GM18499 (cell line): ENCODE data around the gene FBN2.

Source experiments
- ATAC-seq: cut with Tn5 transposase; IDR thresholded peaks from one replicate; pipeline ENCODE4 v1.9.1; 2021; ENCODE audit warnings: moderate number of reproducible peaks; ENCODE audit not compliant: insufficient read depth, unreplicated experiment

FBN2 gene

GRCh38 chr5:128271071-128271470, 267.0 kb downstream of the FBN2 start:
- ATAC-seq = no peak

GRCh38 chr5:128264564-128265360, 273.3 kb downstream of the FBN2 start:
- no peak for ATAC-seq

DNA sequence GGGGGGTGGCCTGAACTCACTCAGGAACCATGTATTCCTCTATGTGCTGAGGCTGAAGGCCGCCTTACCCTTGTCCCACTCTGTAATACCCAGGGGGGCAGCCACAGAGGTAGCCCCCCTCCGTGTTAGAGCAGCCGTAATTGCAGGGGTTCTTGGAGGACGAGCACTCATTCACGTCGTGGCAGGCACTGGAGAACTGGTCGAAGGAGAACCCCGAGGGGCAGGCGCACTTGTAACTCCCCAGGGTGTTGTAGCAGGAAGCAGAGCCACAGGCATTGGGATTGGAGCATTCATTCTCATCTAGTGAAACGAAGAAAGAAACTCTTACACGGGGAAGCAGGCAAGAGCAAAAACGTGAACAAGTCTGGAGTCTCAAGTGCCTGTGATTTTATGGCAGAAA, 274.7 kb downstream of the FBN2 start:
- no peak for ATAC-seq

DNA sequence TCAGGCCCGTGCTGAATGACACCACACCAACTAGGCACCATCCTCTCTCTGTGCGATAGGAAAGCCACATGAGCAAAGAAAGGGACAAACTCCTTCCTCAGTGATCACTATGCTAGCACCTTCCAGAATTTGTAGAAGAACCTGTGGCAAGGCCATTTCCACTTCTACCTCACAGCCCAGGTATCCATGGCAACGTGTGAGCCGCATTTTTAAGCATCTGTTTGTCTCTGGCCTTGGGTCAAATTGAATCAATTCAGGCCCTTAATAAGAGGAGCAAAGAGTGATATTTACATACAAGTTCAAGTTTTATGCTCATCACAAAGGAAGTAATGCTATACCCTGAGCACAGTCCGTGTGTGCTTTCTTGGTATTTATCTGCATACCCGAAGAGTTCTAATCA, 275.1 kb downstream of the FBN2 start:
- no peak for ATAC-seq

DNA sequence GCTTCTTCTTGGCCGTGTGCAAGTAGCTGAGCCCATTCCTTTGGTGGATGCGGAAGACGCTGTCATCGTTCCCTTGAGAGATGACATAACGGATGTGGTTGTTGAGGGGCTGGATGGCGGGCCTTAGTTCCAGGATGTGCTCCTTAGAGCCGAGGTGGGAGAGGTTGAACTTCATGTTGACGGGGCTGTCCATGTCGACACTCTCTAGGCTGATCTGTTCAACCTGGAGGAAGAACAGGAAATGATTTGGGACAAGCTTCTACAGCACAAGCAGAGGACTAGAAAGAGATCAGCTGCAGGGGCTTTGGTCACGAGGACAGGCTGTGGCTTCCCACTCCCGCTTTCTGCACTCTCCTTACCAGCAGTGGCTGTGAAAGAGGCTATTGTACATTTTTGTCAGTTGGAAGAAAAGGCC, 278.4 kb downstream of the FBN2 start:
- no peak for ATAC-seq

DNA sequence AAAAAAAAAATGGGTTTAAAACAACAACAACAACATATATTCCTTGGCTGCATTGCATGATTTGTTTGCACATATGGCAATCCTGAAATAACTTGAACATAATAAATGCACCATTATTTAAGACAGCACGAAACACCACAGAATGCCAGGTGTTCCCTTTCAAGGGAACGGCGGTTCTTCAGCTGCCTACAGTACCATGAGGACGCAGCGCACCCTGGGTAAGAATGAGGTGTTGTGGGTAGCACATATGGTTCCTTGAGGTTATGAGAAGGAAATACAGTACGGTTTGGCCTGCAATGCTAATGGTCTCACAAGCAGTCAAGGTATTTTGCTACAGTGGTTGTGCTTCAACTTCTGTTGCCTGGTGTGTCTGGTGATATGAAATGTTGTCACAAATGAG, 279.7 kb downstream of the FBN2 start:
- ATAC-seq = no peak

- no peak for ATAC-seq
Measured at GRCh38 chr5:128257076-128257475, 281.0 kb downstream of the FBN2 start.

DNA sequence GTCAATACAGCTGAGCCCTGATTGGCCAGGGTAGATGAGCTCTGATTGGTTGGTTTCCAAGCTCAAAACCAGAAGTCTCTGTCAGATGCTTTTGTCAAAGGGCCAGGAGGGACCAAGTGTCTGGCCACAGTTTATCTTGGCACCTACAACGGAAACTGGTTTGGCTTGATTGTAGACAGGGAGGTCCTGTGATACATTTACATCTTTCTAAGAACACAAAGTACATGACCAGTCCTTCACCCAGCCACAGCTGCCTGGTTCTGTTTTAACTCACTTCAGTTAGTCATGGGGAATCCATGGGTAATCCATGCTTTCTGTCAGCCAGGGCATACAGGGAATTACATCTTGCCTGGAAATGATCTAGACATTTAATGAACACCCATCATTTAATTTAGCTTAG, 283.3 kb downstream of the FBN2 start:
- no peak for ATAC-seq

DNA sequence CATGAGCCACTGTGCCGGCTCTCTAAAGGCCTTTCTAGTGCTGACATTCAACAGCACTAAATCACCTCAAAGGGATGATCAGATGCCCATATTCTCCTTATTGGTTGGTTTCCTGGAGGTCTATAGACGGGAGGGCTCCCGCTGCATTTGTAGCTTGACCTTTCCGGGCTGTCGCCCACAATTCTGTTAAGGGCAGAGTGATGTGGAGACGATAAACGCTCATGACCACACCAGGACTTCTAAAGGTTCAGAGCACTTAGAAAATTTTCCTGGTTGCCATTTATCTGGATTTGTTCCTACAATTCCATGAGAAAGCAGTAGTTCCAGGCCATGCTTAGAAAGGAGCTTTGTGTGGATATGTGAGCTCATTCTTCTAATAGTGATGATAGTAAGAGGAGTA, 284.2 kb downstream of the FBN2 start:
- no peak for ATAC-seq

GRCh38 chr5:128253161-128253560, 284.9 kb downstream of the FBN2 start:
- no peak for ATAC-seq

DNA sequence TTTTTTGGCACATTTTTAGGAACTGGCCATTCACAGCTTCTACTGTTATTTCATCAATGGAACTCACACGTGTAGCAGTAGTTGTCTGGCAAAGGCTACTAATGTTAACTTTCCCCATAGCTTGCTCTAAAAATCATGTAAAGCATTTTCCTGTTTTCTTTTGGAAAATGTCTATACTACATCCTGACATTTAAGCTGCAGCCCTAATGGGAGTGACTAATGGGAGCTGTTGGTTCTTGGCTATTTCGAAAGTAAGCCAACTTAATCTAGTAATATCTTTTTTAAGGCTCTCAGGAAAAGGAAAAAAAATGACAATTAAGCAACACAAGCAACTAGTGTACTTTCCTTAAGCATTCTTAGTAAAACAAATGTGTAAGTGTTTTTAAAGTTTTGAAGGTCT, 285.3 kb downstream of the FBN2 start:
- no peak for ATAC-seq

- no peak for ATAC-seq
Measured at GRCh38 chr5:128252196-128252595, 285.8 kb downstream of the FBN2 start.

DNA sequence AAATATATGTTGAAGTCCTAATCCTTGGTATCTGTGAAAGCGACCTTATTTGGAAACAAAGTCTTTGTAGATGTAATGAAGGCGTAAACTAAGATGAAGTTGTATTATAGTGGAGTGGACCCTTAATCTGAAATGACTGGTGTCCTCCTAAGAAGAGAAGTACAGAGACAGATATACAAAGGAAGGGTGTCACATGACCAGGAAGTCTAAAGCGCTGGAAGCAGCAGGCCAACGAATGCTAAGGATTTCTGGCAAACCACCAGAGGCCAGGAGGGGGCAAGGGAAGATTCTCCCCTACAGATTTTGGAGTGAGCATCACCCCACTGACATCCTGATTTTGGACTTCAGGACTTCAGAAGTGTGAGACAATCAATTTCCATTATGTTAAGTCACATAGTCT, 292.1 kb downstream of the FBN2 start:
- ATAC-seq = no peak

DNA sequence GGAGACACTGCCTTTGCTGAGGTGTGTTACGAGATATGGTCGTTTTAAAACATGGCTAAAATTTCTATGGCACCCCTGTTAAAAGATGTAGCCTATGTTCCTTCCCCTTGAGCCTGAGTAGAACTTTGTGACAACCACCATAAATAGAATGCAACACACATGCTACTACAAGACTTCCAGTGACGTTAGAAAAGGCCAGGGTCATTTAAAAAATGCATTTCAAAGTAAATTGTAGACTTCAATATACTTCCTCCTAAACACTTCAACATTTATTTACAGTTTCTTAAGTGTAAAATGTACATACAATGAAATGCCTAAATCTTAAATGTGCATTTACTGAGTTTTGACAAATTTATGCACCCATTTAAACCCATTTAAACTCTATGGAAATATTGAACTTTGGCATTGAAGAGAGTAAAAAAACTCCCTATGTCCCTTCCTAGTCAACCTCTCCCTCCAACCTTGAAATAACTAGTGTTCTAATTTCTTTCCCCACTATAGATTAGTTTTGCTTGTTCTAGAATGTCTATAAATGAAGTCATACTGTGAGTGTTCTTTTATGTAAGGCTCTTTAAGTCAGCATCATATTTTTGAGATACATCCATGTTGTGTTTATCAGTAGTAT, 294.0 kb downstream of the FBN2 start:
- ATAC-seq = no peak

GRCh38 chr5:128241051-128241695, 296.9 kb downstream of the FBN2 start:
- ATAC-seq = no peak

- no peak for ATAC-seq
Measured at GRCh38 chr5:128237546-128237945, 300.5 kb downstream of the FBN2 start.

DNA sequence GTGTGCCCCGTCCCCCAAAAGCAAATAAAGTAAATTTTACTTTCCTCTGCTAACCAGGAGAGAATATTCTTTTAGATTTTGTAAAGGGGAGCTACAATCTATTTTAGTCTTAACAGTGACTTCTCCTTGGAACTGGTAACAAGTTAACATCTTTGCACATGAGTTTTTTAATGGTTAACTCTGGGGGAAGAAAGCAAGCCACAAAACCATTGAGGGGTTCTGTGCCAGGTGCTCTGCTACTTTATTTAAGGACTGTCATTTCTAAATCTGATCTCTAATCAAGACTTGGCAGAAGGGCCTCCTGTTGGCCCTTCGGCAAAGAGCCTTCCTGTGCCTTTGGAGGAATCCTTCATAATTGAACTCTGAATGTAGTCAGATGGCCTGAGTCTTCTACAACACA, 301.0 kb downstream of the FBN2 start:
- no peak for ATAC-seq

DNA sequence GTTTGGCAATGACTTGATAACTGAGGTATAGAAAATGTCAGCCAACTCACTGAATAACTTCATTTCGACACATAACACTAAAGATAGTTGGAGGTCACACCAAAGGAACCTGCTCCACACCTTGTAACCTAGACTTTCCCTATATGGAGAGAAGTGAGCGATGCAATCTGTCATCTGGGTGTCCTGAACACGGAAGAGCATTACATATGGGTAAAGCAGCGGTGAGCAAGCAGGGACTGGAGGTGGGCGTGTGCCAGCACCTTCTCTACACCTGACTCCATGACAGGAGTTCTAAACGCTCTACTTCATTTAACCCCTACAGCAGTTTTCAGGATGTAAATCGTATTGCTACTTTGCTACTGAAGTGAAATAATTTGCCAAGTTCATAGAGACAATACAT, 301.7 kb downstream of the FBN2 start:
- ATAC-seq = no peak

- no peak for ATAC-seq
Measured at GRCh38 chr5:128234928-128235641, 303.0 kb downstream of the FBN2 start.

DNA sequence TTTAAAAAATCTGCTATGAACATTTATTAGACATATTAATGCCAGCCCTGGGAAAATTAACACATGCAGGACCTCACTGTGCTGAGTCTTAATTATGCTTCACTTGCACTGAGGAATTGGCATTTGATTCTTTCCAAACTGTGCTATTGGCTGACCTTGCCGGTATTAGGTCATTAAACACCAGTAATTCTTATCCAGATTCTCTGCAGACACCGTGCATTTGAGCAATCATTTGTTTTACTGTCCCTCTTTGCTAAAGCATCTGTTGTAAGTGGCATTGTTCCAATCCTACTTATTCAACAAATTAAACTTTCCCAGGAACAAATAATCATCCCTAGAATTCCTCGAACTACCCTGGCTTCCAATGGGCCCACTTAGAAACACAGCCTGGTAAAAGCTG, 309.5 kb downstream of the FBN2 start:
- no peak for ATAC-seq

- no peak for ATAC-seq
Measured at GRCh38 chr5:128228008-128228407, 310.0 kb downstream of the FBN2 start.
